PC-3 (cell line): ENCODE results near the gene ANAPC4.

Experiments used
- CTCF ChIP-seq: fragments of 300-600 bp; sonication (generic); conservative IDR thresholded peaks from 2 replicates; pipeline ENCODE4 v1.5.1; 2017; ENCODE audit warnings: antibody characterized with exemption, low read depth, mild to moderate bottlenecking, low read length
- EZH2 ChIP-seq: fragments of 300-600 bp; sonication (generic); IDR thresholded peaks from one replicate; pipeline ENCODE4 v1.6.1; 2017; ENCODE audit warnings: antibody characterized with exemption, mild to moderate bottlenecking, low read length; ENCODE audit not compliant: unreplicated experiment
- EZH2phosphoT487 ChIP-seq: fragments of 300-600 bp; sonication (generic); IDR thresholded peaks from 2 replicates; pipeline ENCODE4 v1.6.1; 2018; ENCODE audit warnings: mild to moderate bottlenecking, antibody characterized with exemption, low read length, borderline replicate concordance

DNA sequence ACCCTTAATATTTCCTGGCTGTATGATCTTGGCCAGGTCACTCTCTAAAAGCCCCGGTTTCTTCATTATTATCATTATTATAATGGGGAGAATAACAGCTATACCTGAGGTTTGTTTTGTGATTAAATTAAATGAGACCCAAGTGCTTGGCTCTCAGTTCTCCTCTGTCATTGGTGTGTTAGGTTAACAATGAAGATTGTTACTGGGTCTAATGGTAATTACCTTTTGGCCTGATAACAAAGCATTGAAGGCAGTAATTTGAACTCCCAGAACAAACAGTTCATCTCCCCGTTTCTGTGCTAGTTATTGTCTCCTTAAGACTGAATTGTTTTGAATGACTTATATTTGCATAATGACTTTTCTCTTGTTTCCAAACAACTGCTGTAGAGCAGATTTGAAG lies 6.8 kb upstream of the ANAPC4 start:
- no peak for TF ChIP-seq CTCF
- TF ChIP-seq EZH2 = no peak
- TF ChIP-seq EZH2phosphoT487 = no peak
